Stimulated activated naive CD8-positive, alpha-beta T cell treated with anti-CD3 and anti-CD28 coated beads, Interleukin-15, amount 100 ng/mL, for 72 hours (primary cell): Measurements from ENCODE around the gene ERN1.
"Not testable (repeated sequence)": the region's sequence is repeated elsewhere in the genome, so short reads cannot be mapped to it uniquely, and the experiment has no call there.

Source experiments
- ATAC-seq: fragments of 150-1000 bp; cut with Tn5 transposase; 2 replicates; pipeline ENCODE4 v1.10.0; 2021; ENCODE audit warnings: mild to moderate bottlenecking, moderate library complexity
- DNase-seq, 2 donors: peaks; one replicate each; pipeline ENCODE4 v3.0.0; 2021 to 2022
- H3K27ac Mint-ChIP-seq, 2 donors: one replicate each; pipeline ENCODE4 v1.8.0; 2022; ENCODE audit warnings: mild to moderate bottlenecking in 2 of 2, mixed read lengths in 2 of 2, moderate library complexity in 2 of 2
- H3K27me3 Mint-ChIP-seq: one replicate; pipeline ENCODE4 v1.8.0; 2022; ENCODE audit warnings: mixed read lengths
- H3K4me1 Mint-ChIP-seq: one replicate; pipeline ENCODE4 v1.8.0; 2022; ENCODE audit warnings: mild to moderate bottlenecking, mixed read lengths
- H3K4me3 Mint-ChIP-seq, 2 donors: one replicate each; pipeline ENCODE4 v1.8.0; 2022; ENCODE audit warnings: mild to moderate bottlenecking in 2 of 2, mixed read lengths in 2 of 2, moderate library complexity in 1 of 2
- H3K9me3 Mint-ChIP-seq, 2 donors: one replicate each; pipeline ENCODE4 v1.8.0; 2022; ENCODE audit warnings: mixed read lengths in 2 of 2

Gene ERN1

DNA sequence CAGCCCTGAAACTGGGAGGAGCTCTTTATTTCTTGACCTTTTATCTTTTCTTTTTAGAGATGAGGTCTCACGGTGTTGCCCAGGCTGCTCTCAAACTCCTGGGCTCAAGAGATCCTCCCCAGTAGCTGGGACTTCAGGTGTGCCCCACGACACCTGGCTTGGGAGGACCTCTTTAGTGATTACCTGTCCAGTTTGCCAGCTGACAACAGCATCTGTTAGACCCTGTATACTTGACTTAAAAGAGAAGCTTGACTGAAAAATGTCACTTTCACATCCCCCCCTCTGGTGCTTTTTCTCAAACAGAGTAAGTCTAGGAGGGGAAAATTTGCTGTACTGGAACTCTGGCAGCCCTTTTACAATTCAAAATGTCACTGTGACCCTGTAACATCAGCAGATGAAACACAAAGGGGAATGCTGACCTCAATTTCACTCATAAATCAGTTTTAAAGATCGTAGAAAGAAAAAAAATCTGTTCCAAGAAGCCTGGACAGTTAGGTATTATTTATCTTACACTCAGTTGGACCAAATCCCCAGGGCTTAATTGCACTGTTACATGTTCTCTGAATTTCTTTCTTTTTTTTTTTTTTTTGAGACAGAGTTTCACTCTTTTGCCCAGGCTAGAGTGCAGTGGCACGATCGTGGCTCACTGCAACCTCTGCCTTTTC is 1.8 kb upstream of the ERN1 start:
- Mint-ChIP-seq H3K27me3 (no peaks in the 10 kb centered on the region), H3K27ac (peak overlapping the region in 1 of 2 donors; percentile 33), H3K4me1 (peaks cover 49% of the 10 kb centered on the region), H3K4me3 (peak overlapping the region; percentile 12 to 44), H3K9me3 (no peaks in the 10 kb centered on the region)
- ATAC-seq: no peak
- no peak for DNase-seq

DNA sequence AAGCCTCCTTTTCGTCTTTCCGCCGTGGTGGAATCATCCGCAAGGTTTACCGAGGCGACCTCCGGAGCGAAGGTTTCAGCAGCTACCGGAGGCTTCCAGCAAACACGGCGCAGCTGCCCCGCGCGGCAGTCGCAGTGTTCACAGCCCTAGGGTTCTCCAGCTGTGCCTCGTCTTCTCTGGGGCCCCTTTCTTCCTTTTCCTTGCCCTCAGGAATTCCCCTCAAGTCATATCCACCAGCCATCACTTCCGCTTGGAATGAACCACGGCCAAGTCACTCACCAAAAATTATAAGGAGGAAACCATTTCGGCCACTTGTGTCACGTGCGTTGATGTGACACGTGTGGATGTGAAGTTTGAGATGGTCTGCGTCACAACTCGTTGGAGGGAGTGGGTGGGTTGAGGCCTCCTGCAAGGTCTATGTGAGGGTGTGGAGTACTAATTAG is 636 bp upstream of the ERN1 start:
- peak overlapping the region; percentile 88 to 89 for H3K4me3 Mint-ChIP-seq
- peak in 1 of 2 donors; percentile 71 for DNase-seq
- ATAC-seq: peak; percentile 66
- H3K4me1 Mint-ChIP-seq: peaks cover 60% of the 10 kb centered on the region
- peak overlapping the region; percentile 92 to 95 for H3K27ac Mint-ChIP-seq
- no peaks in the 10 kb centered on the region for H3K9me3 Mint-ChIP-seq
- no peaks in the 10 kb centered on the region for H3K27me3 Mint-ChIP-seq

DNA sequence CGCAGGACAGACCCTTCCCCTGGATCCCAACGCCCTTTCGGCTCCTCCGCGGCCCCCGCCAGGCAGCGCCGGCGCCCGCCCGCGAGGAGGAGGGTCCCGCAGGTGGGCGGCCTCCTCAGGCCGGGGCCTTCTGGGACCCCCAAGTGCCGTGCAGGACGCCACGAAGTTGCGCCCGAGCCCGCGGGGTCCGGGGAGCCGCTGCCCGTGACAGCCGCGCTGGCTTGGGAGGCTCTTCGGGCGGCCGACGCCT is 504 bp downstream of the ERN1 start:
- H3K27me3 Mint-ChIP-seq: no peaks in the 10 kb centered on the region
- DNase-seq (no peak), ATAC-seq (no peak)
- peaks cover 72% of the 10 kb centered on the region for H3K4me1 Mint-ChIP-seq
- H3K9me3 Mint-ChIP-seq: no peaks in the 10 kb centered on the region
- no peak overlapping the region for H3K27ac Mint-ChIP-seq
- peak overlapping the region; percentile 78 to 88 for H3K4me3 Mint-ChIP-seq

DNA sequence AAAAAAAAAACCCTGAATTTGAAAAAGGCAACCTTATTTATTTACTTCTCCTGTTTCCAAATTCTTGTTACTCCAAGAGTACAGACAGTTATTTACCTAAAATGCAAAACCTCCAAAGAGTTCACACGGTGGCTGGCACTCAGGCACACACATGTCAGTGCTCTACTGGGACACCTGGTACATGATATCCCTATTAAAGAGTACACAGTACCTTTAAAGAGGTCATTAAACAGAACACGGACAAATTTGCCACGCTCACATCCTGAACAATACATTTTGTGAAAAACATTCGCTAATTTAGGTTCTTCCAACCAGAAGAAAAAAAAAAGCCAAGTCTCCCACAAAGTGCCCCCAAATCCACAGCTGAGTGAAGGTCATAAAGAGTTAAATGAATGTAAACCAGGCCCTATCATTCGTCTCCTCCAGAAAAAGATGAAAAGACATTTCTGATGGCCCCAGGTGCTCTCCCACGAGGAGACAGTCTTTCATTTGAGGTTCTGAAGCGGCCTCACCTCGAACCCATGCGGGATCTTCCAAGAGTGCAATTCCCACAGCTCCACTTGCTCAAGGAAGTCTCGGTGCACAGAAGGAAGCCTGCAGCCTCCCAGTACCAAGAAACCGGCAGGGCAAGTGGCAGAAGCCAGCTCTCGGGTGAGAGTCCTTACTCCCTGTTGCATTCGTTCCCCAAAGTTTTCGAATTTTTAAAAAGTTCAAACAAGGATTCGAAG is 993 bp downstream of the ERN1 start:
- peak overlapping the region; percentile 78 to 88 for H3K4me3 Mint-ChIP-seq
- H3K4me1 Mint-ChIP-seq: peaks cover 72% of the 10 kb centered on the region
- H3K9me3 Mint-ChIP-seq: no peaks in the 10 kb centered on the region
- H3K27ac Mint-ChIP-seq: peak overlapping the region; percentile 83 to 86
- no peaks in the 10 kb centered on the region for H3K27me3 Mint-ChIP-seq
- ATAC-seq (no peak), DNase-seq (no peak)

DNA sequence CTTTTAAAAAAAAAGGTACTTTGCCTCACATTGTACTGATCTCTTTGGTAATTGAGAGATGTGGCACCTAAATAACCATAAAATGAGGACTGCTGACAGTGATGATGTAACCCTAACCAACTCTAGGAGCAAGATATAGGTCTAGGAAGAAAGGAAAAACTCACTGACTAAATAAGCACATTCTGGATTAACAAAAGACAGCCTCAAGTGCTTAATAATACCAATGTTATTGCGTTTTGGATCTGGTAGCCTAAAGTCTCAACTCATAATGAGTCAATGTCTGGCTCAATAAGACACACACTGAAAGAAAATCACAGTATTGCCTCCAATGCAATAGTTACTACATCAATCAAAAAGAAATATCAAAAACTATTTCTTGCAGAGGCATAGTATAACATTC is 3.0 kb downstream of the ERN1 start:
- DNase-seq (no peak), ATAC-seq (no peak)
- H3K9me3 Mint-ChIP-seq: no peaks in the 10 kb centered on the region
- H3K27me3 Mint-ChIP-seq: no peaks in the 10 kb centered on the region
- peak overlapping the region in 1 of 2 donors; percentile 20 for H3K4me3 Mint-ChIP-seq
- H3K27ac Mint-ChIP-seq: no peak overlapping the region
- H3K4me1 Mint-ChIP-seq: peaks cover 63% of the 10 kb centered on the region

DNA sequence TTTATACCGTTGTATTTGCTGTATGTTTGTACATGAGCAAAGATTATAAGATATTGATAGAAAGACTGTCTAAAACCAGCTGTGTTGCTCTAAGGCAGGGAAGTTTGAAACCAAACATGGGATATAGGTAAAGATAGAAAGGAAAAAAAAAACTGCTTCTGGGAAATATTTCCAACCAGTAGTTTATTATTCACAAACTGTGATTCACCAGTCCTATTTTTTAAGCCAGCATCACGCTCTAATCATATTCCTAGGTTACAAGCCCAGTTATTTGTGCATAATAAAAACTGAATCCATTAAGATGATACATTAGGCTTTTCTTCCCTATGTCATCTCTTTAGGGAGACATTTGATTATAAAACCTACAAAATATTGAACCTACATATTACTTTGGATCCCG is 4.0 kb downstream of the ERN1 start:
- Mint-ChIP-seq H3K4me1 (peaks cover 63% of the 10 kb centered on the region), H3K9me3 (no peaks in the 10 kb centered on the region), H3K4me3 (no peak overlapping the region), H3K27ac (no peak overlapping the region), H3K27me3 (no peaks in the 10 kb centered on the region)
- ATAC-seq (no peak), DNase-seq (no peak)

DNA sequence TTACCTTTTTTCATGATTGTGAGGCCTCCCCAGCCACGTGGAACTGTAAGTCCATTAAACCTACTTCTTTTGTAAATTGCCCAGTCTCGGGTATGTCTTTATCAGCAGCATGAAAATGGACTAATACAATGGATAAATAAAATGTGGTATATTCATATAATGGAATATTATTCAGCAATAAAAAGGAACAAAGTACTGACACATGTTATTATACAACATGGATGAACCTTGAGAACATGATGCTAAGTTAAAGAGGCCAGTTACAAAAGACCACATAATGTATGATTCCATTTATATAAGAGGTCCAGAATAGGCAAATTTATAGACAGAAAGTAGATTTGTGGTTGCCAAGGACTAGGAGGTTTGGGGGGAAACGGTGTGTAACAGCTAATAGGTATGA is 5.3 kb downstream of the ERN1 start:
- no peak for ATAC-seq
- no peak overlapping the region for H3K4me3 Mint-ChIP-seq
- no peak overlapping the region for H3K27ac Mint-ChIP-seq
- no peak for DNase-seq
- H3K27me3 Mint-ChIP-seq: no peaks in the 10 kb centered on the region
- peaks cover 65% of the 10 kb centered on the region for H3K4me1 Mint-ChIP-seq
- H3K9me3 Mint-ChIP-seq: no peaks in the 10 kb centered on the region

DNA sequence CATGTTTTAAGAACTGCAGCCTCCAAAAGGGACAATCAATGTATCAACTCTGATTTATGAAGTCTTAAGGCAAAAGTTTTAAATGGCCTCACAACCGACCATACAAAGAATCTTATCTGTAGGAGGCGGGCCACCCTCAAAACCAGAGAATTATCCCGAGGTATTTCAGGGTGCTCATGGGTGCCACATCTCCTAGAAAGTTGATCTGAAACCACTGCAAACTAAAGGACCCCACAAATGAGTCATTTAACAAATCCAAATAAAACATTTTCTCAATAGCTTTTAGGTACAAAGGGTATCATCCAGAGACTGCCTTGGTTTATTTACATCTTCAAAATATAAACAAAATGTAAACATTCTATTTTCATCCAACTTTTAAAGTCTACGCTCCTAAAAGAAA is 6.8 kb downstream of the ERN1 start:
- H3K9me3 Mint-ChIP-seq: no peaks in the 10 kb centered on the region
- no peak for ATAC-seq
- no peak overlapping the region for H3K4me3 Mint-ChIP-seq
- H3K27me3 Mint-ChIP-seq: no peaks in the 10 kb centered on the region
- no peak for DNase-seq
- no peak overlapping the region for H3K27ac Mint-ChIP-seq
- H3K4me1 Mint-ChIP-seq: peaks cover 55% of the 10 kb centered on the region

DNA sequence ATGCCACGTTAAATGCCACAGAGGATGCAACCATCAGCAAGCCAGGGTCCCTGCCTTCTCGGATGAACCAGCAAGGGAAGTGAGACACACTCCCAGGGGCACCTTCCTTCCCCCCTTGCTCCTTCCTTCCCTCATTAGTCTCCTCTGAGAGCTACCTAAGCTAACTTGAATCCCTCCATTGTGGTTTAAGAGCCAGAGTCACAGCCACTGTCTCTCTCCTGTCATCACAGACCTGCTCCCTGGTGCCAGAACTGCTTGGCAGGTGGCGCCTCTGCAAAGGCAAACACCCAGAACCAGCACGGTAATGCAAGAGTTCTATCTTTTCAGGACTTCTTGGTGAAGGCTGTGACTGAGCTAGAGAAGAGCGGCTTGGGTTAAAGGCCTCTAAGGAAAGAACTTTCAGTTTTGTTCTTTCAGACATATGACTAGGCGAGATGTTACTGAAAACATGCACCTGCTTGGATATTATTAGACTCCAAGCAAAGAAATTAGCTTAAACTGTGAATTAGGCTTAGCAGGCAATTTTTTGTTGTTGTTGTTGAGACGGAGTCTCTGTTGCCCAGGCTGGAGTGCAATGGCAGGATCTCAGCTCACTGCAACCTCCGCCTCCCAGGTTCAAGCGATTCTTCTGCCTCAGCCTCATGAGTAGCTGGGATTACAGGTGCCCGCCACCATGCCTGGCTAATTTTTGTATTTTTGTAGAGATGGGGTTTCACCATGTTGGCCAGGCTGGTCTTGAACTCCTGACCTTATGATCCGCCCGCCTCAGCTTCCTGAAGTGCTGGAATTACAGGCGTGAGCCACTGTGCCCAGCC is 8.8 kb downstream of the ERN1 start:
- Mint-ChIP-seq H3K4me3 (peak overlapping the region in 1 of 2 donors; percentile 65), H3K4me1 (peaks cover 53% of the 10 kb centered on the region), H3K27ac (peak overlapping the region in 1 of 2 donors; percentile 44)
- DNase-seq, H3K27me3 Mint-ChIP-seq, ATAC-seq, H3K9me3 Mint-ChIP-seq: not testable (repeated sequence)

DNA sequence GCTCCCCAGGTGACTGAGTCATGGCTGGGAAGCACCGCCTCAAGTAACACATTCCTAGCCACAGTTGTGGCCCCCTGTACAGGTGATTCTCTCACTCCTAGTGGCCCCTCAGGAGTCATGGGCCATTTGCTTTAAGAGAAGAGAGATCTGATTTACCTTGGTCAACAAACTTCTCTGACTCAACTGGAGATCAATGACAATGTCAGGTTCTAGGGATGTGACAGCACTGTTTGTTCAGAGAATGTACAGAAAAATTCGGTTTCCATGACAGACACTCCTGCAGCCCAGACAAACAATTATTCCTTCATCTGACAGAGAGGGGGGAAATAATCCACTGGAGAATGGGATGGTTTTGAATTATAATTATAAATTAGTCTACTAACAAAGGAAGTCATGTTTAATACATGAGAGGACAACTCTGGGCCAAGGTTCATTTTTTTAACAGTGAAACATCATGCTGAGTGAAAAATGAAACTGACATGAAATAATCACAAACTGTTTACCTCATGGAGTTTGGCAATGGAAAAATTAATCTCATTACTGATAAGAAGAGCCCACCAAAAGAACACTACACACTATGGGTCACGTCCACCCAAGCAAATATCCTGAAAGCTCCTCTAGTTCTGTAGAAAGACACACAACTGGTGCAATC is 9.7 kb downstream of the ERN1 start:
- DNase-seq (no peak), ATAC-seq (peak; percentile 56)
- Mint-ChIP-seq H3K27me3 (no peaks in the 10 kb centered on the region), H3K9me3 (no peaks in the 10 kb centered on the region), H3K4me1 (peaks cover 54% of the 10 kb centered on the region), H3K4me3 (peak overlapping the region; percentile 19 to 65), H3K27ac (peak overlapping the region in 1 of 2 donors; percentile 40)

DNA sequence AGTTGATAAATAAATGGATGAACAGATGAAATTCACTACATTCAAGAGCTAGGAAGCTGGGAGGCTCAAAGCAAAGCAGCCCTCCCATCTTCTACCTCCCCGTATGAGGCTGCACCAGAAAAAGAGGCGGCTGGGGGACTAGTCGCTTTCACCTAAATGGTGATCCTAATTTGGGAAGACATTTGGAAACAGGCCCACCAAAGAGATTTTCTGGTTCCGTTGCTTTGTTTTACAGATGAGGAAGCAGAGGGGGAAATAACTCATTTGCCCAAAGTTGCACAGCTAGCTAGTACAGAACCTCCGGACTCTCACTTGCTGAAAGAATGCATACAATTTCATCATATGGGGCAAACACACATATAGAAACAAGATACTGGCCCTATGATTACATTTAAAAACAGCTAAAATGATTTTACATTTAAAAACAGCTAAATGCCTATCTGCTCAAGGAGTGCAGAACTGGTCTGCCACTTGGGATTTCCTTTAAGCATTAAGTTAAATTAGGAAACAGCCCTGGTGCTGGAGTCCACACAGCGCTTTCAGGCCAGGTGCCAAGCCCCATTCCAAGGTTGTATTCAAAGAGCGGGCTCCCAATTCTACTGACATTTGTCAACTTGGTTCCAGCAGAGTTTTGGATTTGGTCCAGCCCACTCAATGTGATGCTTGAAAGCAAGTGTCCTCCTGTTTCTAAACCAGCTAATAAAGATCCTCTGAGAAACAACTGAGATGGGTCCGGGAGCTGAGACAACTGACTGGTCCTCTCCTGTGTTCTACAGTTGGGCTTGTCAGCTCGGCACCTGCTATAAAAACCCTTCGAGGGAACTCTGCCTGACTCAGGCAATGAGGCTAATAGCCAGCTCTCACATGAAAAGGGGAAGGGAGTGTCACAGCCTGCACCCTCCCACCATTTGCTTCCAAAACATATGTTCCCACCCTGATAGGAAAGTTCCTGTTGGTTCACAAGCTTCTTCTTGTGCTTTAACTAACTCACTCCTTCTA is 11.7 kb downstream of the ERN1 start:
- peak overlapping the region in 1 of 2 donors; percentile 72 for H3K27ac Mint-ChIP-seq
- no peak overlapping the region for H3K4me3 Mint-ChIP-seq
- H3K4me1 Mint-ChIP-seq: peaks cover 57% of the 10 kb centered on the region
- H3K9me3 Mint-ChIP-seq: no peaks in the 10 kb centered on the region
- DNase-seq (no peak), ATAC-seq (no peak)
- no peaks in the 10 kb centered on the region for H3K27me3 Mint-ChIP-seq

DNA sequence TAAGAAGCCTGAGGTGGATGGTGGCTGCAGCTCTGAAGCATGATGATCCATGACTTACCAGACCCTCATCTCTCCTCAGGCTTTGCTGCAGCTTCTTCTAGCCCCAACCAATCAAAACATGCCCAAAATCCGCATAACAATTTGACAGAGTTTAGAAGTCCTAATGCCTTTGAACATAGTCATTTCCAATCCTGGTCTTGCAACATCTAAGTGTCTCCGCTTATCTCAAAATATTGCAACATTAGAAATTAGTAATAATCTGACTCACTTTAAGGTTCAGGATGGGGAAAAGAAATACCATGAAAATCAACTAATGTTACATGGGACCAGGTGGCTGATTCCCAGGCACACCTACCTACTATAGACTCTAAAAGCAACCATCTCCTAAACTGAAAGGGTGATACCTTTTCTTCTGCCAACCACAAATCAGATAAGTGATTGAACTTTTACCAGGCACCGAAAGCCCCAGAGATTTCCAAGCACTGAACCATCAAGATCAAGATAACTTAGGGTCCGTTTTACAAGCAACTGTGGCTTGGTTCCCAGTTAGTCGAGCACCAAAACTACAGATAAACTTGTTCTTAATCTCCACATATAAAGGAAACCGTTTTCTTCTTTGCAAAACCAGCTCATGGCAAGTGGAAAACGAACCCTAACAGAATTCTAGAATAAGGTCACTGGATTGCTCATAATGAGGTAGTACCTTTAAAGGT is 14.0 kb downstream of the ERN1 start:
- DNase-seq (no peak), ATAC-seq (peak; percentile 37)
- Mint-ChIP-seq H3K27me3 (no peaks in the 10 kb centered on the region), H3K4me3 (peak overlapping the region; percentile 21 to 39), H3K4me1 (peaks cover 46% of the 10 kb centered on the region), H3K27ac (peak overlapping the region in 1 of 2 donors; percentile 88), H3K9me3 (no peaks in the 10 kb centered on the region)

DNA sequence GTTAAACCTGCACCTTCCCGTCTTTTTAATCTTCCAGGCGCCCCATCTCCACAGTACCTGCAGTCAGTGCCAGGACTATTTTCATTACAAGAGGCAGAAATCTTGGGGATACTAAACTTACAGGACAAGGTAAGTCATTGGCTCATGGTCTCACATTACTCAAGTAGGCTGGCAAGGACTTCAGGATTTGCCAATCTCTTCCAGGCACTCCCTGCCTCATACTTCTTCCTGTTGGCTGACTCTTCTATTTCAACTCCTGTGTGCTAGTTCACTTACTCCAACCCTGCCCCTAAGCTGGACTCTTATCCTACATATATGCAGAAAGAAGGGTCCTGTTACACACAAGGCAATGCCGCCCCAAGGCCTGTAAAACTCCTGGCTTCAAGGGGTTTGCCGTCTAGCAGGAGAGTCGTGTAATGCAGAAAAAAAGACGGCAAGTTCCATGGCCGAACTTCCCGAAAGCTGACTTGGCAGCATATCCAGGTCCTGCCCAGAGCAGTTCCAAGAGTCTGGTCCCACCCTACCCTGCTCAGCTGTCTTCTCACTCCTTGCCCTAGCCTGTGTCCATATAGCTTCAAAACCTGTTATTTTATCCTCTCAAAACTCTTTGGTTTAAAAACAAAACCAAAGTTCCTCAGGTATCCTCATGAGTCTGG is 14.8 kb downstream of the ERN1 start:
- DNase-seq (no peak), ATAC-seq (no peak)
- Mint-ChIP-seq H3K4me3 (no peak overlapping the region), H3K9me3 (no peaks in the 10 kb centered on the region), H3K4me1 (peaks cover 43% of the 10 kb centered on the region), H3K27me3 (no peaks in the 10 kb centered on the region), H3K27ac (no peak overlapping the region)

DNA sequence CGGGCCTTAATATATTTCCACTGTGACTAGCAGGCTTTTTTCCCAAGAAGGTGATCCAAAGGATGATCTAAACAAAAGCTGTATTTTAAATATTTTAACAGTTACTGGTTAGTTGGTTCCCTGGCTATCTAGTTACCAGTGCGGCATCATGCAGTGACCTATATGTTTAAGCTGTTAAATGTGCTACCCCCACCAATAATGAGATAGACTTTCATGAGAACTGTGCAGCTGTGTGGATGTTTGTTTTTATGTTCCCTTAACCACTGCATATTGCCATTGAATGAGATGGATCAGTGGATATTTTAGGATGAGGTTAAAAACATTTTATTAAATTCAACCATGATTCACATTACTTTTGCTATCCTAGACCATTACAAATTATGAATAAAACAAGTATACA is 16.9 kb downstream of the ERN1 start:
- no peak overlapping the region for H3K4me3 Mint-ChIP-seq
- H3K27ac Mint-ChIP-seq: no peak overlapping the region
- H3K27me3 Mint-ChIP-seq: no peaks in the 10 kb centered on the region
- H3K4me1 Mint-ChIP-seq: peaks cover 50% of the 10 kb centered on the region
- ATAC-seq: no peak
- H3K9me3 Mint-ChIP-seq: no peaks in the 10 kb centered on the region
- no peak for DNase-seq
